Measurements from ENCODE around the gene RAB4A. TPM values are rescaled to one million over a fixed set of nuclear protein-coding genes. Genes with fewer than 3 reads are reported as not detected.
A peak's percentile ranks its signal among the peaks of the same experiment; 100 is the strongest.

RAB4A gene
- total RNA-seq, 1 experiment from 2014 or later: 66.7 TPM

GRCh38 chr1:229223498-229223897 is 47.4 kb upstream of the RAB4A start:
- Histone ChIP-seq H3K18ac (ENCODE audit: insufficient read length, low read depth, low read length) (no peak overlapping the region), H3K9ac (ENCODE audit: extremely low read depth, insufficient read length, low read length) (no peak overlapping the region), H3K4me2 (ENCODE audit: insufficient read depth, insufficient read length, low read length) (no peak overlapping the region), H3K79me1 (ENCODE audit: insufficient read depth, low read depth, low read length, poor library complexity, severe bottlenecking) (no peaks in the 10 kb centered on the region), H3K9me3 (ENCODE audit: control insufficient read depth, low read depth, low read length) (no peaks in the 10 kb centered on the region), H2BK20ac (ENCODE audit: low read depth, low read length, poor library complexity, severe bottlenecking) (no peak overlapping the region), H3K27ac (ENCODE audit: insufficient read length, low read depth, low read length) (no peak overlapping the region), H3K4me1 (ENCODE audit: insufficient read depth, low read length) (no peaks in the 10 kb centered on the region; the same call in 1 of the 2 replicates), H3K23me2 (ENCODE audit: insufficient read length, low read depth, low read length, poor library complexity, severe bottlenecking) (no peaks in the 10 kb centered on the region), H2BK12ac (ENCODE audit: insufficient read length, low read depth, low read length) (no peak overlapping the region), H3T11ph (ENCODE audit: low read length) (no peak overlapping the region), H4K91ac (ENCODE audit: insufficient read length, low read depth, low read length) (no peak overlapping the region), H2BK5ac (ENCODE audit: insufficient read length, low read length) (no peak overlapping the region), H3K23ac (ENCODE audit: insufficient read length, low read depth, low read length) (no peak overlapping the region), H2BK120ac (ENCODE audit: low read depth, low read length, poor library complexity, severe bottlenecking) (no peak overlapping the region), H3K27me3 (ENCODE audit: insufficient read depth, low read length) (no peaks in the 10 kb centered on the region), H3K56ac (ENCODE audit: insufficient read length, low read depth, low read length) (no peak overlapping the region), H4K5ac (ENCODE audit: insufficient read length, low read depth, low read length) (no peak overlapping the region), H2AK5ac (ENCODE audit: insufficient read length, low read length) (no peak overlapping the region), H3K14ac (ENCODE audit: insufficient read depth, low read length) (no peak overlapping the region), H2BK15ac (ENCODE audit: low read depth, low read length) (no peak overlapping the region), H4K20me1 (ENCODE audit: control insufficient read depth, insufficient read depth, insufficient read length) (no peaks in the 10 kb centered on the region), H3K4ac (ENCODE audit: low read depth, low read length) (no peak overlapping the region), H4K8ac (replicated peaks; ENCODE audit: insufficient read length, low read depth, low read length) (no peak overlapping the region), H3K79me2 (ENCODE audit: insufficient read depth, low read length) (no peaks in the 10 kb centered on the region; the same call in 1 of the 2 replicates), H2AFZ (ENCODE audit: low read length) (no peak overlapping the region)
- H3K9me3 Mint-ChIP-seq: no peaks in the 10 kb centered on the region; a peak in 2 of 5 replicates
- no peaks in the 10 kb centered on the region for H3K27me3 Mint-ChIP-seq (ENCODE audit: low read depth)
- no CpG with 5 or more reads among the region's 8 CpGs for WGBS (ENCODE audit: extremely low coverage, insufficient read length, low lambda C conversion rate)
- H3K36me3 Mint-ChIP-seq (ENCODE audit: insufficient read depth in 1 of 3, low read depth in 3 of 3): no peaks in the 10 kb centered on the region
- peak overlapping the region in 1 of 3 experiments; percentile 16; a peak in 2 of 7 replicates for H3K27ac Mint-ChIP-seq
- no peak for DNase-seq
- peaks cover 12 to 15% of the 10 kb centered on the region in 2 experiments for H3K4me1 Mint-ChIP-seq
- no peak for TF ChIP-seq CTCF (conservative IDR thresholded peaks at IDR 0.05)
- H3K4me3 Mint-ChIP-seq: no peak overlapping the region
